Tibial nerve (tissue), 4 donors: ENCODE data around the gene MDFI. TPM values are rescaled to one million over a fixed set of nuclear protein-coding genes. Genes with fewer than 3 reads are reported as not detected.

Experiments
- DNase-seq, 2 donors: peaks; one replicate each; pipeline ENCODE4 v3.0.0-alpha.2; 2019; ENCODE audit warnings: low spot score in 2 of 2
- H3K27ac ChIP-seq, 4 donors: fragments of 200-600 bp; sonication (generic) in 3 of 4; one replicate each; pipeline ENCODE4 v1.5.1; 2017 to 2019; ENCODE audit warnings: mild to moderate bottlenecking in 1 of 4
- H3K27me3 ChIP-seq, 2 donors: fragments of 200-600 bp; sonication (generic) in 1 of 2; one replicate each; pipeline versions ENCODE4 v1.5.1 to v1.6.0; 2017 to 2019
- H3K36me3 ChIP-seq, 3 donors: fragments of 200-600 bp; sonication (generic); one replicate each; pipeline ENCODE4 v1.5.1; 2018 to 2019
- H3K4me1 ChIP-seq, 4 donors: fragments of 200-600 bp; sonication (generic) in 3 of 4; one replicate each; pipeline ENCODE4 v1.5.1; 2017 to 2019
- H3K4me3 ChIP-seq, 4 donors: fragments of 200-600 bp; sonication (generic) in 3 of 4; one replicate each; pipeline ENCODE4 v1.5.1; 2017 to 2019; ENCODE audit warnings: mild to moderate bottlenecking in 1 of 4, moderate library complexity in 1 of 4
- H3K9me3 ChIP-seq, 4 donors: fragments of 200-600 bp; sonication (generic) in 3 of 4; one replicate each; pipeline ENCODE4 v1.5.1; 2017 to 2019
- EP300 ChIP-seq, 2 donors: sonication (generic); formaldehyde crosslinking; IDR thresholded peaks; one replicate each; pipeline ENCODE4 v1.6.1; 2017; ENCODE audit warnings: antibody characterized with exemption in 2 of 2, mild to moderate bottlenecking in 1 of 2
- POLR2A ChIP-seq, 2 donors: fragments of 450-650 bp; IDR thresholded peaks; one replicate each; pipeline ENCODE4 v1.6.1; 2017; ENCODE audit warnings: antibody characterized with exemption in 2 of 2, mild to moderate bottlenecking in 2 of 2, moderate library complexity in 2 of 2
- WGBS, 2 donors: methylation state at CpG; one replicate each; pipeline ENCODE4 v1.1.5; 2018; 5-methylcytosine and 5-hydroxymethylcytosine counted together
- total RNA-seq, 4 donors: library from RNA; depleted of rRNA; stranded (reverse); fragments of >200 nt; gene quantifications; one replicate each; pipeline ENCODE4 v1.1.0, GENCODE V29; 2016
- TF ChIP-seq, protein P1 (sequence below), 5 experiments: fragments of 200-600 bp in 3 of 5; fragments of 450-650 bp in 2 of 5; sonication (generic) in 3 of 5; IDR thresholded peaks; one replicate each; pipeline ENCODE4 v1.5.1; 2016 to 2019; ENCODE audit warnings: antibody characterized with exemption in 5 of 5, mild to moderate bottlenecking in 3 of 5, moderate library complexity in 2 of 5

The MDFI gene
- total RNA-seq, 4 donors from 2014 or later = 13.5 to 31.8 (median 20.7) TPM

- no peak for DNase-seq
- Histone ChIP-seq H3K4me1 (peaks cover 0 to 5% (median 3%) of the 10 kb centered on the region in 4 donors), H3K4me3 (no peak overlapping the region), H3K36me3 (no peaks in the 10 kb centered on the region), H3K27ac (no peak overlapping the region), H3K9me3 (no peaks in the 10 kb centered on the region), H3K27me3 (peaks cover 0 to 18% of the 10 kb centered on the region in 2 donors)
- WGBS, 2 donors = 65 to 68% methylated on average over 25 of the region's 25 CpGs
- TF ChIP-seq POLR2A (IDR thresholded peaks at IDR 0.05) (no peak), EP300 (IDR thresholded peaks at IDR 0.05) (no peak)
- TF ChIP-seq, protein P1, sequence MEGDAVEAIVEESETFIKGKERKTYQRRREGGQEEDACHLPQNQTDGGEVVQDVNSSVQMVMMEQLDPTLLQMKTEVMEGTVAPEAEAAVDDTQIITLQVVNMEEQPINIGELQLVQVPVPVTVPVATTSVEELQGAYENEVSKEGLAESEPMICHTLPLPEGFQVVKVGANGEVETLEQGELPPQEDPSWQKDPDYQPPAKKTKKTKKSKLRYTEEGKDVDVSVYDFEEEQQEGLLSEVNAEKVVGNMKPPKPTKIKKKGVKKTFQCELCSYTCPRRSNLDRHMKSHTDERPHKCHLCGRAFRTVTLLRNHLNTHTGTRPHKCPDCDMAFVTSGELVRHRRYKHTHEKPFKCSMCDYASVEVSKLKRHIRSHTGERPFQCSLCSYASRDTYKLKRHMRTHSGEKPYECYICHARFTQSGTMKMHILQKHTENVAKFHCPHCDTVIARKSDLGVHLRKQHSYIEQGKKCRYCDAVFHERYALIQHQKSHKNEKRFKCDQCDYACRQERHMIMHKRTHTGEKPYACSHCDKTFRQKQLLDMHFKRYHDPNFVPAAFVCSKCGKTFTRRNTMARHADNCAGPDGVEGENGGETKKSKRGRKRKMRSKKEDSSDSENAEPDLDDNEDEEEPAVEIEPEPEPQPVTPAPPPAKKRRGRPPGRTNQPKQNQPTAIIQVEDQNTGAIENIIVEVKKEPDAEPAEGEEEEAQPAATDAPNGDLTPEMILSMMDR (IDR thresholded peaks at IDR 0.05) = no peak
Measured at GRCh38 chr6:41677124-41677921, 39.1 kb downstream of the MDFI start.

- no peak for DNase-seq
- Histone ChIP-seq H3K36me3 (no peaks in the 10 kb centered on the region), H3K4me3 (no peak overlapping the region), H3K4me1 (peaks cover 0 to 18% (median 15%) of the 10 kb centered on the region in 4 donors), H3K27ac (no peak overlapping the region), H3K27me3 (peaks cover 0 to 18% of the 10 kb centered on the region in 2 donors), H3K9me3 (no peaks in the 10 kb centered on the region)
- TF ChIP-seq, protein P1 (IDR thresholded peaks at IDR 0.05) = no peak
- TF ChIP-seq POLR2A (IDR thresholded peaks at IDR 0.05) (no peak), EP300 (IDR thresholded peaks at IDR 0.05) (no peak)
- WGBS, 2 donors = 79 to 80% methylated on average over 8 of the region's 8 CpGs
Measured at GRCh38 chr6:41678511-41679084, 40.3 kb downstream of the MDFI start.

GRCh38 chr6:41679696-41680095 lies 41.4 kb downstream of the MDFI start:
- TF ChIP-seq POLR2A (IDR thresholded peaks at IDR 0.05) (no peak), EP300 (IDR thresholded peaks at IDR 0.05) (no peak)
- TF ChIP-seq, protein P1 (IDR thresholded peaks at IDR 0.05) = no peak
- WGBS, 2 donors = 92 to 93% methylated on average over 9 of the region's 9 CpGs
- no peak overlapping the region for H3K27ac ChIP-seq
- H3K36me3 ChIP-seq = peaks cover 0 to 8% (median 0%) of the 10 kb centered on the region in 3 donors
- no peak for DNase-seq
- H3K9me3 ChIP-seq = no peaks in the 10 kb centered on the region
- no peak overlapping the region for H3K4me3 ChIP-seq
- peaks cover 0 to 24% (median 17%) of the 10 kb centered on the region in 4 donors for H3K4me1 ChIP-seq
- H3K27me3 ChIP-seq = peaks cover 0 to 9% of the 10 kb centered on the region in 2 donors

DNA sequence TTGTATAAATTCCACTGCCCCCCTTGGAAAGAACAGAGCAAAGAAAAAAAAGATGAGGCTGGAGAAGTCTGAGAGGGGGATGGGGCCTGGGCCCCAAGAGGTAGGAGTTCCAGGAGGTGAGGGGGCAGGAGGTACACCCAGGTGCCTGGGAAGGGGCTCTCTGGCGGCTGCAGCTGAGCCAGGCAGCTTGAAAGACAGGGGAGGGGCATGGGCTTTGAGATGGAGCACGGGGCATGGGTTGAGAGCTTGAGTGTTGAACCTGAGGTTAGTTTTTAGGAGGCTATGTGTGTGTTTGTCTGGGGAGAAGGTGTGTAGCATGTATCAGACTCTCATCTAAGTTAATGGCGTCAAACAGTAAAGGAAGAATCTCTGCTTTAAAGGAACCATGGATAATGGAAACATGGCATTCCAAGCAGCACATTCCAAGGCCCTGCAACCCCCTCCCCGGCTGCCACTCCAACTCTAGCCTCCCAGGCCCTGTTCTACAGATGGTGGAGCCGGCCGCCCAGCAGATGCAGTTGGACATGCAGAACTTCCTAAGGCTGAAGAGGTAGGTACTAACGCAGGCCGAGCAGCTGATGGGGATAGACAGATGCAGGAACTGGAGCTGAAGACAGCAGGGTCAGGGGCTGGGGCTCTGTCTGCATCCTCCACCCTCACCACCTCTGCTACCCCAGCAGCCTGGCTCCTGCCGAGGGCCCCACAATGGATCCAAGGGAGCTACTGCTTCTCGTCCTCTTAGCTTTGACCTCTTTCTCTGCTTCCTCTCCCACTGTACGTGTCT lies 42.1 kb downstream of the MDFI start:
- Histone ChIP-seq H3K4me3 (no peak overlapping the region), H3K27ac (no peak overlapping the region), H3K9me3 (no peaks in the 10 kb centered on the region), H3K4me1 (peaks cover 0 to 24% (median 17%) of the 10 kb centered on the region in 4 donors), H3K36me3 (peaks cover 0 to 15% (median 0%) of the 10 kb centered on the region in 3 donors), H3K27me3 (peaks cover 0 to 9% of the 10 kb centered on the region in 2 donors)
- 69 to 80% methylated on average over 10 to 11 of the region's 11 CpGs for WGBS, 2 donors
- no peak for TF ChIP-seq EP300 (IDR thresholded peaks at IDR 0.05)
- TF ChIP-seq, protein P1 (IDR thresholded peaks at IDR 0.05) = no peak
- TF ChIP-seq POLR2A (IDR thresholded peaks at IDR 0.05) = no peak
- no peak for DNase-seq
